ENCODE data around the gene SIPA1L3.

The SIPA1L3 gene

GRCh38 chr19:38093154-38093553 lies 186.1 kb downstream of the SIPA1L3 start:
- Histone ChIP-seq H3K27me3 (ENCODE audit: insufficient read depth, low read depth) (no peaks in the 10 kb centered on the region), H4K20me1 (ENCODE audit: insufficient read depth) (no peaks in the 10 kb centered on the region), H3K4me3 (IDR thresholded peaks at IDR 0.05; ENCODE audit: insufficient read depth, low read depth, low read length) (no peak overlapping the region), H3K27ac (no peak overlapping the region), H3K4me2 (no peak overlapping the region), H3K9ac (no peak overlapping the region), H3K4me1 (ENCODE audit: low read depth, poor library complexity, severe bottlenecking) (no peaks in the 10 kb centered on the region), H3K36me3 (ENCODE audit: insufficient read depth) (no peaks in the 10 kb centered on the region), H2AFZ (ENCODE audit: low read depth) (no peak overlapping the region), H3K79me2 (ENCODE audit: insufficient read depth, low read depth) (no peaks in the 10 kb centered on the region)
- TF ChIP-seq CTCF (conservative IDR thresholded peaks at IDR 0.05; ENCODE audit: low read depth, low read length): no peak

- Histone ChIP-seq H3K4me2 (no peak overlapping the region), H3K4me1 (ENCODE audit: low read depth, poor library complexity, severe bottlenecking) (no peaks in the 10 kb centered on the region), H3K27me3 (ENCODE audit: insufficient read depth, low read depth) (no peaks in the 10 kb centered on the region), H4K20me1 (ENCODE audit: insufficient read depth) (no peaks in the 10 kb centered on the region), H3K79me2 (ENCODE audit: insufficient read depth, low read depth) (no peaks in the 10 kb centered on the region), H3K27ac (no peak overlapping the region), H3K4me3 (IDR thresholded peaks at IDR 0.05; ENCODE audit: insufficient read depth, low read depth, low read length) (no peak overlapping the region), H2AFZ (ENCODE audit: low read depth) (no peak overlapping the region), H3K9ac (no peak overlapping the region), H3K36me3 (ENCODE audit: insufficient read depth) (no peaks in the 10 kb centered on the region)
- no peak for TF ChIP-seq CTCF (conservative IDR thresholded peaks at IDR 0.05; ENCODE audit: low read depth, low read length)
Observed at GRCh38 chr19:38093587-38093986, 186.6 kb downstream of the SIPA1L3 start.

- Histone ChIP-seq H3K9ac (no peak overlapping the region), H3K4me3 (IDR thresholded peaks at IDR 0.05; ENCODE audit: insufficient read depth, low read depth, low read length) (no peak overlapping the region), H3K27ac (no peak overlapping the region), H3K36me3 (ENCODE audit: insufficient read depth) (no peaks in the 10 kb centered on the region), H3K27me3 (ENCODE audit: insufficient read depth, low read depth) (no peaks in the 10 kb centered on the region), H3K4me2 (no peak overlapping the region), H3K79me2 (ENCODE audit: insufficient read depth, low read depth) (no peaks in the 10 kb centered on the region), H3K4me1 (ENCODE audit: low read depth, poor library complexity, severe bottlenecking) (no peaks in the 10 kb centered on the region), H4K20me1 (ENCODE audit: insufficient read depth) (no peaks in the 10 kb centered on the region), H2AFZ (ENCODE audit: low read depth) (no peak overlapping the region)
- peak; percentile 61 for TF ChIP-seq CTCF (conservative IDR thresholded peaks at IDR 0.05; ENCODE audit: low read depth, low read length)
Observed at GRCh38 chr19:38095411-38096308, 188.7 kb downstream of the SIPA1L3 start.

GRCh38 chr19:38099966-38100365 lies 193.0 kb downstream of the SIPA1L3 start:
- no peaks in the 10 kb centered on the region for H3K27me3 ChIP-seq (ENCODE audit: insufficient read depth, low read depth)
- no peak overlapping the region for H2AFZ ChIP-seq (ENCODE audit: low read depth)
- no peak overlapping the region for H3K27ac ChIP-seq
- H3K4me1 ChIP-seq (ENCODE audit: low read depth, poor library complexity, severe bottlenecking): no peaks in the 10 kb centered on the region
- H3K79me2 ChIP-seq (ENCODE audit: insufficient read depth, low read depth): no peaks in the 10 kb centered on the region
- no peak for TF ChIP-seq CTCF (conservative IDR thresholded peaks at IDR 0.05; ENCODE audit: low read depth, low read length)
- H3K4me3 ChIP-seq (IDR thresholded peaks at IDR 0.05; ENCODE audit: insufficient read depth, low read depth, low read length): no peak overlapping the region
- H3K4me2 ChIP-seq: no peak overlapping the region
- no peaks in the 10 kb centered on the region for H3K36me3 ChIP-seq (ENCODE audit: insufficient read depth)
- H4K20me1 ChIP-seq (ENCODE audit: insufficient read depth): no peaks in the 10 kb centered on the region
- H3K9ac ChIP-seq: no peak overlapping the region

All from KMS-11 (cell line).